Suppressor macrophage treated with lipopolysaccharide for 1 hour (primary cell): Measurements from ENCODE around the gene IGLL1.
"Not testable (repeated sequence)": the region's sequence is repeated elsewhere in the genome, so short reads cannot be mapped to it uniquely, and the experiment has no call there.

ENCODE experiments used
- DNase-seq, 3 donors: peaks; one replicate each; pipeline ENCODE4 v3.0.0-alpha.2; 2020 to 2022

IGLL1 gene

GRCh38 chr22:23591201-23591791 lies 11.2 kb upstream of the IGLL1 start:
- peak; percentile 57 to 75 (median 66) for DNase-seq

GRCh38 chr22:23583836-23584235 lies 3.7 kb upstream of the IGLL1 start:
- DNase-seq, result no peak

GRCh38 chr22:23583153-23583552 lies 3.1 kb upstream of the IGLL1 start:
- no peak for DNase-seq

- no peak for DNase-seq
These were observed 1.2 kb upstream of the IGLL1 start for GRCh38 chr22:23581260-23581650.

GRCh38 chr22:23580576-23581259 lies 628 bp upstream of the IGLL1 start:
- no peak for DNase-seq

- DNase-seq, result no peak
These were observed 810 bp downstream of the IGLL1 start for GRCh38 chr22:23579280-23579679.

- no peak for DNase-seq
These were observed 1.8 kb downstream of the IGLL1 start for GRCh38 chr22:23578306-23578705.

- DNase-seq, result no peak
These were observed 3.4 kb downstream of the IGLL1 start for GRCh38 chr22:23576681-23577080.

- no peak for DNase-seq
These were observed 4.5 kb downstream of the IGLL1 start for GRCh38 chr22:23575601-23576000.

GRCh38 chr22:23574877-23575276 lies 5.2 kb downstream of the IGLL1 start:
- no peak for DNase-seq

- DNase-seq, result no peak
These were observed 5.7 kb downstream of the IGLL1 start for GRCh38 chr22:23574371-23574811.

GRCh38 chr22:23573701-23574235 lies 6.3 kb downstream of the IGLL1 start:
- not testable (repeated sequence) for DNase-seq

GRCh38 chr22:23573106-23573505 lies 7.0 kb downstream of the IGLL1 start:
- not testable (repeated sequence) for DNase-seq

- DNase-seq, result no peak
These were observed 8.6 kb downstream of the IGLL1 start for GRCh38 chr22:23571486-23571885.

GRCh38 chr22:23570681-23571080 lies 9.4 kb downstream of the IGLL1 start:
- DNase-seq, result no peak

- no peak for DNase-seq
These were observed 10.4 kb downstream of the IGLL1 start for GRCh38 chr22:23569716-23570115.

- DNase-seq, result no peak
These were observed 10.8 kb downstream of the IGLL1 start for GRCh38 chr22:23569291-23569690.

GRCh38 chr22:23566705-23567475 lies 13.2 kb downstream of the IGLL1 start:
- DNase-seq, result no peak

GRCh38 chr22:23565915-23566704 lies 14.0 kb downstream of the IGLL1 start:
- DNase-seq, result peak in 2 of 3 donors; percentile 5 to 21

GRCh38 chr22:23565305-23565914 lies 14.7 kb downstream of the IGLL1 start:
- DNase-seq, result peak in 1 of 3 donors; percentile 28

GRCh38 chr22:23564276-23564675 lies 15.8 kb downstream of the IGLL1 start:
- no peak for DNase-seq

- DNase-seq, result no peak
These were observed 17.0 kb downstream of the IGLL1 start for GRCh38 chr22:23563111-23563510.
